COLO668 (cell line): Measurements from ENCODE around the gene NDST1.

Experiments used
- DNase-seq: peaks from one replicate; lab custom pipeline; 2025; ENCODE audit not compliant: unreplicated experiment; lab: John Stamatoyannopoulos, UW

Gene NDST1

DNA sequence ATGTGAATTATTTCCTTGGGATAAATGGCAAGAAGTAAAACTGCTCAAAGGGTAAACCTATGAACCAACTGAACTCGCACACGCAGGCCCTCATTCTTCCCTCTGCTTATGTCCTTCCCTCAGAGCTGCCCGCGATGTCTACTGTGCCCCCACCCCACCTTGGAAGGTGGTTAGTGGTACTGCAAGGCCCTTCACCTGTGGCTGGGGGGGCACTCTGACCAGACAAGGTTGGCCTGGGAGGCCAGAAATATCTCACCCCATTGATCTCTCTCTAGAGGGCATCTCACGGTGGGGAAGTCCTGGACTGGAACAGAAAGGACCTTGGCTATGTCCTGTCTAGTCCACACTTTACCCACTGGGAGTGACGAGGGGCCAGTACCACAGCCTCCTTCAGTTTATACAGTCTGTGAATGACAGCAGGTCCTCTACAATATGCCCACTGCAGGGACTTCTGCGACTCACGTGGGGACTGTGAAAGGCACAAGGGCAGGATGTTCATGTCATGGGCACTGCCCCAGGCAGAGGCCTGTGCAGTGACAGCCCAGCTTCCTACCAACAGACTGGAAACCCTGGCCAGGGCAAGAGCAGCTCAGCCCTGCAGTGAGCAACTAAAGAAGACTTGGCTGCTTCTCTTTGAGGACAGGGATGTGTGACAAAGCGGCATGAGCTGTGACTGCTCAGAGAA is 75.8 kb downstream of the NDST1 start:
- DNase-seq: no peak

DNA sequence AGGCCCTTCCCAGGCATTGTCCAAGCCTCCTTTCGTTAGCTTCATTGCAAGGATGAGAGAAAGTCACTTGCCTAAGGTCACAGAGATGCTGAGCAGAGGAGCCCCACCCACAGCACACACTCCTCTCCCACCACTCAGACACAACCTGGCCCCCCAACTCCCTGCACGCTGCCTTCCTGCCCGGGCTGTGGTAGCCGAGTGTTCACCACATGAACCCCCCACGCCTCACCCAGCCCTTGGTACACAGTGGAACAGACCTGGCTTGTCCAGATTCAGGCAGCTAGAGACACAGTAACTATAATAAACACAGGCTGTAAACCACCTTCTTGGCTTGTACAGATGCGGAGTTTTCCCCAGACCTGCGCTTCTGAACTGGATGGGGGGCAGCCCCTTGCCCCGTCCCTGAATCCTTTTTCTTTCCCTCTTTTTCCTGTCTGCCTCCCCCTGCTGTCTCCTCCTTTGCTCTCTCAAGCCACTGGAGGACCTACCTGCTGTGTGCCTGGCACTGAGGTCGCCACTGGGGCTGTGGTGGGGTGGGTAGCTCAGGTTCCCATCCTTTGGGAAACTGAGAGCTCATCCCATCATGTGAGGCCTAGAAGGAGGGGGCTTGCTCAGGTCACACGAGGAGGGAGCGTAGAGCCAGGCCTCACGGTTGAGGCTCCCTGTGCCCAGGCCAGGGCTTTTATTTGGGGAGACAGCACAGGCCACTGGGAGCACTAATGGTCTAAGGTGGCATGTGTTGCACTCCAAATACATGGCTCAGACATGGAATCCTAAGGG is 76.8 kb downstream of the NDST1 start:
- no peak for DNase-seq

DNA sequence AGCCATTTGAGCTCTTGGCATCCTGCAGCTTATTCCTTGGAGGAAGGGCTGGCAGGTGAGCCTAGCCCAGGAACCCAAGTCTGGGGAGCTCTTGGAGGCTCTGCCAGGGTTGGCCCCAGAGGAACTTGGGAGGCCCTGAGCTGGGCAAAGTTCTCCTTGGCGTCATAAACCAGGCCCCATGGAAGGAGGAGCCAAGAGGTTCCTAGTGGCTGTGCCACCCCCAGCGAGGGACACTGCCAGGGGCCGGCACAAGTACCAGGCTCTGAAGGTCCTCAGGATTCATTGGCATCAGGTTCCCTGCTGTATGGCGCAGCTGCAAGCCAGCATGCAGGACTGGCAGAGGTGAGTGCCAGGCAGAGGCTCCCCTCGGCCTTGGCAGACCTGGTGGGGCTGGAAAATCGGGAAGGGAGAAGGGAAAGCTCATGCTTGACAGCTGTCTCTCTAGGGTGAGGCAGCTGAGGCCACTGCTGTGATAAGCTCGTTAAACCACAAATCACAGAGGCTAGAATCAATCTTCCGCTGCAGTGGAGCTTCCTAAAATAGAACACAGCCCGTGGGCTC is 77.9 kb downstream of the NDST1 start:
- no peak for DNase-seq

DNA sequence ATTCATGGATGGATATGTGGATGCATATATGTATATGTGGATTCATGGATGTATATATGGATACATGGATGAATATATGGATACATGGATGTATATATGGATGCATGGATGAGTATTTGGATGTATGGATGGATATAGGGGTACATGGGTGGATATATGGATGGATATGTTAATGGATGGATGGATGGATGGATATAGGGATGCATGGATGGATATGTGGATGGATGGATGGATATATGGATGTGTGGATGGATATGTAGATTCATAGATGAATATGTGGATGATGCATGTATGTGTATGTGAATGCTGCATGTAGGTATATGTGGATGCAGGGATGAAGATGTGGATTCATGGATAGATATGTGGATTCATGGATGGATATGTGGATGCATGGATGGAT is 79.1 kb downstream of the NDST1 start:
- DNase-seq: no peak

DNA sequence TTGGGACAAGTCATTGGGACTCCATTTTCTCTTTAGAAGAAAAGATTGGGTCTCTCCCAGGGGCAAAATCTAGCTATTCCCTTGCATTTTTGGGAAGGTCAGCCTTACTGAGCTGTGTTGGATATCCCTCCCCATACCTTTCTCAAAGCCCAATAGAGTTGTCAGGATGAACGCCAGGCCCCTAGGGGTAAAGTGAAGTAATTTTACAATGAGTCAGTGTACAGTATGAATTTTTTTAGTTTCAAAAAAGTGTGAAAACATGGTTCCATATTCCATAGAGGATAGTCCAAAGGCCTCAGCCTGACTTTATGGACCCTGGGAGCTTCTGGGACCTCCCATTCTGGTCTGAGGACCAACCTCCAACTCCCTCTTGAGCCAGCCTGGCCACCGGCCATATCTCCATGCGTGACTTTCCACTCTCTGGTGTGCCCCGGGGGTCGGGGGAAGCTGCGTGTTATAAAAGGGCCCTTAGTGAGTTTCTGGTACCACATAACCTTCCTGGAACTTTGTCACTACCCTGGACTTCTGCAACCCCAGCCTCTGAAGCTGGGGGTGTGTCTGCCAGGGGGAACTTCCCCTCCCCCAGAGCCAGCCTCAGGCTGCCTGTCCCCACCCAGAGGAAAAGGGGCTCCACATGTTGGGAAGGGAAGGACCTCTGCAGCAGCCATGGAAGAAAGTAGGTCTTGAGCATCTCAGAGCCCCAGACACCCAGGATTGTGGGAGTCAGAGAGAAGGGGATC is 80.1 kb downstream of the NDST1 start:
- DNase-seq: no peak

DNA sequence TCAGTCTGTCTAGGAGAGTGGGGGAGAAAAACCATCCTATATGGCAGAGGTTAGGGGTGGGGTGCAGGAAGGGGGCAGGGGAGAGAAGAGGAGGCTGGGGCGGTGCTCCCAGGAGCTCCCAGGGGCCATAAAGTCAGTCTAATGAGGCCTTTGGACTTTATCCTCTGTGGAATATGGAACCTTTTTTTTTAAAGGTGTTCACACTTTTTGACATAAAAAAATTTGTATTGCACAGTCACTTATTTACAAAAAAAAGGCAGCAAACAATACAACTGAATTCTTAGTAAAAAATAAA is 80.6 kb downstream of the NDST1 start:
- no peak for DNase-seq

DNA sequence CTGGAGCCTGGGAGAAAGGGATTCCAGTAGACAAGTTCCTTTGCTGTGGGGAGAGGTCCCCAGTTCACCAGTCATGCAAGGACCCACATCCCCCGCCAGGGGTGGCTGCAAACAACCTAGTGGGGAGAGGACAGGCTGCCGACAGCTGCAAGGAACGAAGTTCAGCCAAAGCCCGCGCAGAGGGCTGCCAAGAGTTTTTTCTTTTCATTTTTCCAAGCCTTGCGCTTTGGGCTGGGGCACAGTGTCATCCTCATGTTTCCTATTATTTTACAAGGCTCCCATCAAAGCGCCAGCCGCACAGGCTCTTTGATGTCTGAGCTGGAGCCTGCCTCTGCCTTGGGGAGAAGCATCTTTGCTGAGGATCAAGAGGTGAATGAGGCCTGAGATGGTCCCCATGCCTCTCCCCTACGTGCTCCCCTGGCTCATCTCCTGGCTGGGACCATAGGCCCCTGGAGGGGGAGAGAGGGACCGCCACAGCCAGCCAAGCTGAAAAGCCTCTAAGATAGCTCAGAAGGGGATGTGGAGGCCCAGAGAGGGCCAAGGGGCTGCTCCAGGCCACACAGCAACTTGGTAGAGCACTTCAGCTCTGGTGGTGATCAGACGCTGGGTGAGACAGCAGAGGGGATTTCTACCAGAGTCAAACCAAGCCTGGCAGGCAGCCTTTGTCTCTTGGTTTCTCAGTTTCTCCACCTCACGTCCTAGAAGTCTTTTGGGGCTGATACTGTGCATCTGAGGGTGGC is 82.1 kb downstream of the NDST1 start:
- no peak for DNase-seq

DNA sequence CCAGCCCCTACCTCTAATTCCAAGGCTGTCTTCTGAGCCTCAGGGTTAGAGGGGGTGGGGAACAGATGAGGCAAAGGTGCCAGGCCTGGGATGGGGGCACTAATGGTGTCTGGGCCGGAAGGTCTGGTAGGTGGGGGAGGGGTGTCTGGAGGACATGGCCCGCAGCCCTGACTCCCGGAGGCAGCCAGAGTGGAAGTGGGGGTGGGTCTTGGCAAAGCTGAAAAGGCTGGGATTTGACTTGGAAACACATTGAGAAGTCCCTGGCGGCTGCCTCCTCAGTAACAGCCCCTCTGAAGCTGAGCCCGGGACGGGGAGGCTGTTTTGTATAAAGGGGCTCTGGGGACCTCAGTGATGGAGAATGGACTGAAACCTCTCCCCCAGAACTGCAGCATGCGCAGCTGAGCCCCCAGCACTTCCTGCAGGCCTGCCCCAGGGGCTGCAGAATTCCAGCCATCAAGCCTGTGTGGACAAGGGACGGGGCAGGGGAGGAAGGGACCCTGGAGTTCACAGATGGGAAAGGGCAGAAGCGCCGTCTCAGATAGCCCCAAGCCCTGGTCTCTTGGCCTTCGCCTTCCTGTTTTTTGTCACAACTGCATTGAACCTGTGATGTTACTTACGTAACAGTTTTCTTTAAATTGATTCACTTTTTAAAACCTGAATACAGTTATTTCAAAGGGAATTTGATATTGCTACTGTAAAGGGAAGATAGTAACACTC is 83.2 kb downstream of the NDST1 start:
- DNase-seq: no peak

DNA sequence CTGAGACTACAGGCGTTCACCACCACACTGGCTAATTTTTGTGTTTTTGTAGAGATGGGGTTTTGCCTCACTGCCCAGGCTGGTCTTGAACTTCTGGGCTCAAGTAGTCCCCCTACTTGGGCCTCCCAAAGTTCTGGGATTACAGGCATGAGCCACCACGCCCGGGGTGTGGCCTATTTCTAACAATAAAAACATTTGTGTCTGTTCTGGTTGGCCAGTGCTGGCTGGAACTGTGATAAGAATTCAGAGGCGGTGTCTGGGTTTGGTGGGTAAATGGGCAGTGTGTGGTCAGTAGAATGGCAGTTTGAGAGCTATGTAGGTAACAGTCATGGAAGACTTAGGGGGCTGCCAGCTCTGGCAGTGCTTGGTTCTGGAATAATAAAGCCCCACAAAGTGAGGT is 85.7 kb downstream of the NDST1 start:
- DNase-seq: no peak

DNA sequence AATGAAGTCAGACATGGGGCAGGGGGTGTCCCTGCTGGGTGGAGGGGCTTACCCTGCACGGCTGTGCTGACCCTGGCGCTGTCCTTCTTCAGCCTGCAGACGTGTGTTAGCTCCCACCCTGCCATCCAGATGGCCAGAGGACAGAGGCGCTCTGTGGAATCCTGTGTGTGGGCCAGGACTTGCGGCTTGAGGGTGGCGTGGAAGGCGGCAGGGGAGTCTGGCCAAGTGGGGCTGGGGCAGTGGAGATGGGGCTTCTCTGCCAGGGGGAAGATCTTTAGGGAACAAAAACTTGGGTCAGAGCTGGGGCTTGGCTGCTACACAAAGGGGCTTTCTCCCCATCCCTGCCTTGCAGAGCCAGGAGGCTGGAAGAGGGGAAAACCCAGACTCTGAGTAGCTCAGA is 86.1 kb downstream of the NDST1 start:
- no peak for DNase-seq

DNA sequence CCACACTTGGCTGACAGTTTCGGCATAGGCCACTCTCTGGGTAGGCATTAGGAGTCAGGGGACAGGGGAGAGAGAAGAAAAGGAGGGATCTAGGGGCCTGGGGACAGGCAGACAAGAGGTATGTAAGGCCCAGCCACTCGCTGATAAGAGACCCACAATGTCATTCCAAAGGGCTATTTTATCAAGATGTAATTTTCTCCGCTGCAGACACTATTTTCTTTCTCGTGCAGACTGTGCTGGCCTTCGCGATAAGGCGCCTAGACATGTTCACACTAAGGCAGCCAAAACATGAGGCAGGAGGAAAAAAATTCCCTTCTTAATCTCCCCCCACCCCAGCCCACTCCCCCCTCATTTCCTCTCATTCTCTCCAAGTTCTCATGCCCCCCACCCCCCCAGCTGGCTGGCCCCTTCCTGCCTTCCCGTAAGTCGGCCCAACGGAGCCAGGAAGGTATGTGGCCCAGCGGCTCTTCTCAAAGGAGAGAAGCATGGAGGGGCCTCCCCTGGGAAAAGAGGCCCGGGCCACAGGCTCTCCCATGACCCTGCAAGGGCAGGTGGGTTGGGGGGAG is 87.6 kb downstream of the NDST1 start:
- DNase-seq: no peak

DNA sequence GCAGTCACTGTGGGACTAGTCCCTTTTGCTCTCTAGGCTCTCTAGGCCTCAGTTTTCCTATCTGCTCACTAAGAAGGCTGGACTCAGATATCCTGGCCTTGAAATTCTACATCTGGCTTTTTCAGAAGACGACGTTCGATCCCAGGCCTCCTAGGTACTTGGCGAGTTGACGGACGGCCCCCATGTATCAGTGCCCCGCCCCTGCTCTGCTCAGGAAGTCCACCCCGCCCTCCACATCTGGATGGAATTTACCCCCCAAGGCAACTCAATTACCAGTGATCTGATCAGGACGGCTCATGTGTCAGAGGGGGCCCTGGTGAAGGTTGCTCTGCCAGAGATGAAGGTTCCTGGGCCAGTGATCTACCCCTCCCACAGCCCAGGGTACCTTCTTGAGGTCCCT is 88.4 kb downstream of the NDST1 start:
- DNase-seq: no peak

DNA sequence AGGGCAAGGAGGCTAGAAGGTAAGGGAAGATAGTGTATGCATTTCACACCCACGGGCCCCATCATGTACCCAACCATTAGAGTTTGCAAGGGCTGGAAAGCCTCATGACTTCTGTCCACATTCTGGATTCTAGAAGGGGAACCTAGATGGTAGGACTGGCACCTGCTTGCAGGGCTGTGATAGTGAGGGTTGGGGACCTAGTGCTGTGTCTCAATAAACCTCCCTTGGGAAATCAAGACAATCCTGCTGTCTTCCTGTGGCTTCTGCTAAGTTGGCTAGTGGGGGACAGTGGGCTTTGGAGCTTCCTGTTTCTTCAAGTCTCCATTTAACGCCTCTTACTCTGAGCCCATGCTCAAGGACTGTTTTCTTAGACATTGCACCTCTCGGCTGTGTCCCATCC is 88.9 kb downstream of the NDST1 start:
- DNase-seq: no peak

DNA sequence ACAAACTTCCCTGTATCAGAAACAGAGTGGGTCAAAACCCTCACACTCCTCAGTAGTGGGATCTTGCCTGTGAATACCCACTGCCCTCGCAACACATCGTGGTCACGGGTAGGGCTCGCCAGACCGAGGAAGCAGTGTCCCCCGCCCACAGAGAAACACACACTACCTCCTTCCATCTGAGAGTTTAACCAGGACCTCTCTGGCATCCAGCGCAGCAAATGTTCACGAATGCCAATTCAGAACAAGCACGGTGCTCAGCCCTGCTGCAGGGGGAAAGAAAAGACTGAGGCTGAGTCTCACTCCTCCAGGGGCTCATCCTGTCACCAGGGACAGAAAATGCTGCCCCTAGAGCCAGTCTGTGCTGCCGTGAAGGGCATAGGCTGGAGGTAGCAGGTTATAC is 90.1 kb downstream of the NDST1 start:
- no peak for DNase-seq

DNA sequence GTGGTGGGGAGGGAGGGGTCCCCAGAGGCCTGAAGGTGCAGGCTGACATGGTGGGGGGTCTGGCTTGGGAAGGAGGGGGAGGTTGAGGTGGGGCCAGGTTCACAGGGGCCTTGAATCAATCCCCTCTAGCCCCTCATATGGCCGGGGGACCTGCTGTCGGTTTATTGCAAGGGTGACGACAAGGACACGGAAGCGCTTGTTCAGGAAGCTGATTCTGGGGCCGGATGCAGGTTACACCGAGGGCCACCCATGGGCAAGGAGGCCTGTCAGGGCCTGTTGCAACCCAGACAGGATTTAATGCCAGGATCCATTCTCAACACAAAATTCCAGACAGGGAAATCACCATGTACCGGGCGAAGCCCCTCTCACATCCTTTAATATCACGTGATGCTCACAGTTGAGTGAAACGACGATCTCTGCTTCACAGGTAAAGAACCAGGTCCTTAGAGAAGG is 90.9 kb downstream of the NDST1 start:
- DNase-seq: no peak

DNA sequence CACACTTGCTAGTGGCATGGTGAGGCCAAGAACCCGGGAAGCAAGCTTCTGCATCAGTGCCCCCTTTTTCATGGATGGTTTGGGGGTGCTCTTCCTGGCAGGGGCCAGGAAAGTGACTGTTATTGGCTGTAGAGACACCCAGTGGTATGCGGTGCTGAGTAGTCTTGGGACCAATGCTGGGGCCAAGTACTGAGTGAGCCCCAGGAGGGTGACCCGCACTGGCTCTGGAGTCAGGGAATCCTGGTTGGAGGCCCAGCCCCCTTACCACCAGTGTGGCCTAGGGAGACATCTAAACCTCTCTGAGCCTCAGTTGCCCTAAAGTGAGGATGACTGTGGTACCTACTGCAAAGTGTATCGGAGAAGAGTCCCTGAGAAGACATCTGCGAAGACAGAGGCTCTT is 91.3 kb downstream of the NDST1 start:
- DNase-seq: no peak

DNA sequence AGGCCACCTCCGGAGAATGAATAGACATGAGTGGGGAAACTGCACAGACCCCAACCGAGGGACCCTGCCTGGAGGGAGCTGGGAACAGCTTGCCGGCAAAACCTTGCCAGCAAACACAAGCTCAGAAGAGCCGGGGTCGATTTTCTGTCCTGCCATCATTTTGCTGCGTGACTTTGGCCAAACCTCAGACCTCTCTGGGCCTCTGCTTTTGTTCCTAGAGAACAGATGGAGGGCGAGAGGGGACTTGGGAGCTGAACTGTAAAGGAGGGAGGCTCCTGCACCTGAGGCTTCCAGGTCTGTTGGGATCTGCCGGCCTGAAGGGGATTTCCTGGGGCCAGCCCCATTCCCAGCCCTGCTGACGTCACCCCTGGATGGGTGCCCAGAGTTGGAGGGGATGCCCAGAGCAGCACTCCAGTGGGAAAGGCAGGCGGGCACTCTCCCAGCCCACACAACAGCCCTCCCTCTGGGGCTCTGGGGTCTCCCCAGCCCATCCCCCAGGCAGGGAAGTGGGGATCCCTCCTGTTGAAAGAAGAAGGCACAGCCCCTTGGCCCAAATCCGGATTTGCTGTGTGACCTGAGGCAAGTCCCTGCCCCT is 92.1 kb downstream of the NDST1 start:
- DNase-seq: peak; percentile 84

DNA sequence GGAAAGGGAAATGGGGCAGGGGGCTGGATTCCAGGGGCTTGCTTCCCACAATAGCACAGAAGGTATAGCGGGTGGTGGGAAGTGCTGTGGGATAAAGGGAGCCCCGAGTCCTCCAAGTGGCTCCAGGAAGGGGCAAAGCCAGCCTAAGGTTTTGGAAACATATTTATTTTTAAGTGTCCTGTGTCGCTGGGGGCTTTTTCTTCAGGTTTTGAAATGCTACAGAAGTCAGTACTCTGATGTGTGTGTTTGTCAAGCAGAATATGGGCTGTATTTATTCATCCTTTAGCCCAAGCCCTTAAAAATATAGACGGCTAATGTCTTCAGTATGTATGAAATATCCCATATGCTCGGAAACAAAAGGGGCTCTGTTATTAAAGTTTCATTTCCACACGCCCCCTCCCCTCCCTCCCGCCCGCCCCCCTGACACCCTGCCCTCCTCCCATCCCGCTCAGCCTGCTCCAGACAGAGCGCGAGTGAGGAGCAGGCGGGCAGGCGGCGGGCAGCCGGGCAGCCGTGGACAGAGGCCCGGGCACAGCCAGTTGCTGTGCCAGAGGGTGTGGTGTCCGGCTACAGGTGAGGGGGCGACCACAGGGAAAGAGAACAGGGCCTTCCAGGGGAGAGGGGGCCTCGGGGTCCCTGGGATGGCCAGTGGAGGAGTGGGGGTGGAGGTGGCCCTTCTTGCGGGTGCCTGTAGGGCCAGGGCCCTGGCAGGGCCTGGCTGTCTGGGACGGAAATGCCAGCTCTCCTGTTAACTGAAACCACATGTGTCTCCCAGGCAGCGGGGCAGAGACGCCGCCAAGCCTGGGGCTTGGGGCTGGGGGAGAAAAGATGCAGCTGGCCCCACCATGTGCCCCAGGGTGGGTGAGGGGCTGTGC is 92.9 kb downstream of the NDST1 start:
- no peak for DNase-seq
